Measurements from ENCODE around the gene SF3A2.

The SF3A2 gene

GRCh38 chr19:2221250-2221831 lies 15.3 kb upstream of the SF3A2 start:
- Histone ChIP-seq H3K9me3 (ENCODE audit: severe bottlenecking) (no peaks in the 10 kb centered on the region), H3K27me3 (ENCODE audit: insufficient read depth, poor library complexity, severe bottlenecking) (no peaks in the 10 kb centered on the region), H3K36me3 (ENCODE audit: low read depth) (peaks cover 56% of the 10 kb centered on the region), H3K4me3 (ENCODE audit: severe bottlenecking) (no peak overlapping the region), H3K4me1 (ENCODE audit: insufficient read depth, poor library complexity, severe bottlenecking) (no peaks in the 10 kb centered on the region), H3K27ac (ENCODE audit: poor library complexity, severe bottlenecking) (no peak overlapping the region)
- TF ChIP-seq, protein P1, sequence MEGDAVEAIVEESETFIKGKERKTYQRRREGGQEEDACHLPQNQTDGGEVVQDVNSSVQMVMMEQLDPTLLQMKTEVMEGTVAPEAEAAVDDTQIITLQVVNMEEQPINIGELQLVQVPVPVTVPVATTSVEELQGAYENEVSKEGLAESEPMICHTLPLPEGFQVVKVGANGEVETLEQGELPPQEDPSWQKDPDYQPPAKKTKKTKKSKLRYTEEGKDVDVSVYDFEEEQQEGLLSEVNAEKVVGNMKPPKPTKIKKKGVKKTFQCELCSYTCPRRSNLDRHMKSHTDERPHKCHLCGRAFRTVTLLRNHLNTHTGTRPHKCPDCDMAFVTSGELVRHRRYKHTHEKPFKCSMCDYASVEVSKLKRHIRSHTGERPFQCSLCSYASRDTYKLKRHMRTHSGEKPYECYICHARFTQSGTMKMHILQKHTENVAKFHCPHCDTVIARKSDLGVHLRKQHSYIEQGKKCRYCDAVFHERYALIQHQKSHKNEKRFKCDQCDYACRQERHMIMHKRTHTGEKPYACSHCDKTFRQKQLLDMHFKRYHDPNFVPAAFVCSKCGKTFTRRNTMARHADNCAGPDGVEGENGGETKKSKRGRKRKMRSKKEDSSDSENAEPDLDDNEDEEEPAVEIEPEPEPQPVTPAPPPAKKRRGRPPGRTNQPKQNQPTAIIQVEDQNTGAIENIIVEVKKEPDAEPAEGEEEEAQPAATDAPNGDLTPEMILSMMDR (IDR thresholded peaks at IDR 0.05; ENCODE audit: poor library complexity, severe bottlenecking): no peak
- ATAC-seq (ENCODE audit: low read depth) (no peak), DNase-seq (ENCODE audit: low spot score) (no peak)

DNA sequence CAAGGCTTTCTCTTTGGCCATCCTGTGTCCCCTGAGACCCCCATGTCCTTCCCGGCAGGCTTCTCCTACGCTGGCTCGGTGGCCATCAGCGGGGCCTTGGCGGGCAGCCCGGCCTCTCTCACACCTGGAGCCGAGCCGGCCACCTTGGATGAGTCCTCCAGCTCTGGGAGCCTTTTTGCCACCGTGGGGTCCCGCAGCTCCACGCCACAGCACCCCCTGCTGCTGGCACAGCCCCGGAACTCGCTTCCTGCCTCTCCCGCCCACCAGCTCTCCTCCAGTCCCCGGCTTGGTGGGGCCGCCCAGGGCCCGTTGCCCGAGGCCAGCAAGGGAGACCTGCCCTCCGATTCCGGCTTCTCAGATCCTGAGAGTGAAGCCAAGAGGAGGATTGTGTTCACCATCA lies 14.7 kb upstream of the SF3A2 start:
- Histone ChIP-seq H3K4me1 (ENCODE audit: insufficient read depth, poor library complexity, severe bottlenecking) (no peaks in the 10 kb centered on the region), H3K4me3 (ENCODE audit: severe bottlenecking) (no peak overlapping the region), H3K36me3 (ENCODE audit: low read depth) (peaks cover 51% of the 10 kb centered on the region), H3K9me3 (ENCODE audit: severe bottlenecking) (no peaks in the 10 kb centered on the region), H3K27me3 (ENCODE audit: insufficient read depth, poor library complexity, severe bottlenecking) (no peaks in the 10 kb centered on the region), H3K27ac (ENCODE audit: poor library complexity, severe bottlenecking) (no peak overlapping the region)
- no peak for DNase-seq (ENCODE audit: low spot score)
- ATAC-seq (ENCODE audit: low read depth): no peak
- TF ChIP-seq, protein P1 (IDR thresholded peaks at IDR 0.05; ENCODE audit: poor library complexity, severe bottlenecking): no peak

- H3K4me3 ChIP-seq (ENCODE audit: severe bottlenecking): no peak overlapping the region
- TF ChIP-seq, protein P1 (IDR thresholded peaks at IDR 0.05; ENCODE audit: poor library complexity, severe bottlenecking): no peak
- H3K4me1 ChIP-seq (ENCODE audit: insufficient read depth, poor library complexity, severe bottlenecking): no peaks in the 10 kb centered on the region
- no peaks in the 10 kb centered on the region for H3K27me3 ChIP-seq (ENCODE audit: insufficient read depth, poor library complexity, severe bottlenecking)
- H3K27ac ChIP-seq (ENCODE audit: poor library complexity, severe bottlenecking): no peak overlapping the region
- H3K36me3 ChIP-seq (ENCODE audit: low read depth): peaks cover 46% of the 10 kb centered on the region
- no peaks in the 10 kb centered on the region for H3K9me3 ChIP-seq (ENCODE audit: severe bottlenecking)
- ATAC-seq (ENCODE audit: low read depth): no peak
- DNase-seq (ENCODE audit: low spot score): no peak
These were observed 13.2 kb upstream of the SF3A2 start for GRCh38 chr19:2223391-2223790.

DNA sequence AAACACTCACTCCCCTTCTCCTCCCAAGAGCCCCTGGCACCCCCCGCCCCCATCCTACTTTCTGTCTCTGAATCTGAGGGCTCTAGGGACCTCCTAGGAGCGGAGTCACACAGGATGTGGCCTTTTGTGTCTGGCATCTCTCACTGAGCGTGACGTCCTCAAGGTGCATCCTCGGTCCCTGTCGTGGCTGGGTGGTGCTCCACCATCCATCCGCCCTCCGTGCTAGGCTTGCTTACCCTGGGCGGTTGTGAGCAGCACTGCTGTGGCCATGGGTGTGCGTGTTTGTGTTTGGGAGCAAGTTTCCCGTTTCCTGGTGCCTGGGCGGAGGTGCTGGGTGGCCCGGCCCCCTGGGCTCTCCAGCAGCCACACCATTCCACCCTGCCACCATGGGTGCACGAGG lies 12.7 kb upstream of the SF3A2 start:
- no peaks in the 10 kb centered on the region for H3K9me3 ChIP-seq (ENCODE audit: severe bottlenecking)
- DNase-seq (ENCODE audit: low spot score): no peak
- H3K36me3 ChIP-seq (ENCODE audit: low read depth): peaks cover 45% of the 10 kb centered on the region
- H3K4me3 ChIP-seq (ENCODE audit: severe bottlenecking): no peak overlapping the region
- no peaks in the 10 kb centered on the region for H3K4me1 ChIP-seq (ENCODE audit: insufficient read depth, poor library complexity, severe bottlenecking)
- ATAC-seq (ENCODE audit: low read depth): no peak
- H3K27me3 ChIP-seq (ENCODE audit: insufficient read depth, poor library complexity, severe bottlenecking): no peaks in the 10 kb centered on the region
- no peak overlapping the region for H3K27ac ChIP-seq (ENCODE audit: poor library complexity, severe bottlenecking)
- TF ChIP-seq, protein P1 (IDR thresholded peaks at IDR 0.05; ENCODE audit: poor library complexity, severe bottlenecking): no peak

DNA sequence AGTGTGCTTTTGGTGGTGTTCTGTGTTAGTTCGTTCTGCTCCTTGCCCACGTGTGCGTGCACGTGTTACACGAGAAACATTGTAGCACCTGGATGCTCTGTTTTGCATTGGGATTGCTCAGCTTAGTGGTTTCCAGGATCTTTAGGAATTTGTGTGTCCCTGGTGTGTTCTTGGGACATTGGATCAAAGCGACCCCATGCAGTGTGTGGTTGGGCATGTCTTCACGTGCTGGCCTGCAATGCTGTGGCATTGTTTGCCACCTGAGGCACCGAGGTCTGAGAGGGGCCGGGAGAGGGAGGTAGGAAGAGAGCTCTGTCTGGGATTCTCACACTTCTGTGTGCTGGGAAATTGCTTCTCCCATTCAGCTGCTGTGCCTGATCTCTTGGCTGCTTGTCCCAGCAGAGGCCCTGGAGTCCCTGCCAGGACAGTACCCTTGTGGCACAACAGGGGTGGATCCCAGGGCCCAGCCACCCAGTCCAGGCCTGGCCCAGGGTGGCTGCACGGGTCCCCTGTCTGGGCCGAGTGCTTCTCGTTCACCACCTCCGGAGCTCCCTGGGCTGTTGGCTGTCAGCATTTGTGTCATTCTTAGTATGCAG lies 11.8 kb upstream of the SF3A2 start:
- Histone ChIP-seq H3K4me3 (ENCODE audit: severe bottlenecking) (no peak overlapping the region), H3K27ac (ENCODE audit: poor library complexity, severe bottlenecking) (no peak overlapping the region), H3K27me3 (ENCODE audit: insufficient read depth, poor library complexity, severe bottlenecking) (no peaks in the 10 kb centered on the region), H3K9me3 (ENCODE audit: severe bottlenecking) (no peaks in the 10 kb centered on the region), H3K4me1 (ENCODE audit: insufficient read depth, poor library complexity, severe bottlenecking) (no peaks in the 10 kb centered on the region), H3K36me3 (ENCODE audit: low read depth) (peaks cover 47% of the 10 kb centered on the region)
- DNase-seq (ENCODE audit: low spot score) (no peak), ATAC-seq (ENCODE audit: low read depth) (no peak)
- TF ChIP-seq, protein P1 (IDR thresholded peaks at IDR 0.05; ENCODE audit: poor library complexity, severe bottlenecking): no peak

Measured in RWPE2 (cell line).